COLO668 (cell line): ENCODE measurements around the gene TH.
A peak's percentile ranks its signal among the peaks of the same experiment; 100 is the strongest.

Experiments used
- DNase-seq: peaks from one replicate; lab custom pipeline; 2025; ENCODE audit not compliant: unreplicated experiment; lab: John Stamatoyannopoulos, UW

TH gene

GRCh38 chr11:2208691-2209369, 37.2 kb upstream of the TH start:
- DNase-seq: peak; percentile 40

- no peak for DNase-seq
These were observed 36.4 kb upstream of the TH start for GRCh38 chr11:2207773-2208621.

- no peak for DNase-seq
These were observed 35.6 kb upstream of the TH start for GRCh38 chr11:2207212-2207611.

GRCh38 chr11:2205981-2206690, 34.5 kb upstream of the TH start:
- DNase-seq: no peak

GRCh38 chr11:2205214-2205720, 33.7 kb upstream of the TH start:
- DNase-seq: no peak

DNA sequence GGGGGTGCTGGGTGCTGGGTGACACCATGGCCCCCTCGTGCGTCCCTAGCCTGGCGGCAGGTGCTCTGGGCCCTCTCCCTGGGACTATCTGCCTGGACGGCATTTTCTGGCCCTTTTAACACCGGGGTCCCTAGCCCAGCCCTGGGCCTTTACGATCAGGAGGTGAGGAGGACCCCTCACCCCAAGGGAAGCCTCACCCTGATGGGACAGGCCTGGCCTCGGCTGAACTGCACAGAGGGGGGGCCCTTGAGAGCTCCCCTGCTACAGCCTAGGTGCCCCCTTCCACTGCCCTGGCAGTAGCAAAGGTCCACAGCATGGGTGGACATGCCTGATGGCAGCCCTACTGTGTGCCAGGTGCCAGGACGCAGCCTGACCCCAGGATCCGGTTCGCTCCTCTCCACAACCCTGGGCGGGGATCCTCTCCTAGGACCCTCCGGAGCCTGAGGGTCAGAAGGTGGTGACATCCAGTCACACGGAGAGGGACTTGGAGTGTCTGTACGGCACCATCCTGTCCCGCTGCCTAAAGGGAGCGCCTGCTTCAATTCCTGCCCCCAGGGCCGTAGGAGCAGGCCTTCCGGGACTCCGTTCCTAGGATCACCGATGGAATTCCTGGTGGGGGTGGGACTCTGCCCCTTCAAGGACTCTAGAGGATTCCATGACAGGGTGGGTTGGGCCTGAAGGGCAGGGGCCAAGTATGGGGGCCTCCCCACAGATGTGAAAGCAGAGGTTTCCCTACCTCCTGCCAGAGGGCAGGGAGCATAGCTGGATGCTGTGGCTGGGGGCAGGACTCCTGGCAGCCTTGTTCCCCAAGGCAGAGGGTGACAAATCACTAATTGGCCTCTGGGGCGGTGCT, 33.0 kb upstream of the TH start:
- DNase-seq: no peak

DNA sequence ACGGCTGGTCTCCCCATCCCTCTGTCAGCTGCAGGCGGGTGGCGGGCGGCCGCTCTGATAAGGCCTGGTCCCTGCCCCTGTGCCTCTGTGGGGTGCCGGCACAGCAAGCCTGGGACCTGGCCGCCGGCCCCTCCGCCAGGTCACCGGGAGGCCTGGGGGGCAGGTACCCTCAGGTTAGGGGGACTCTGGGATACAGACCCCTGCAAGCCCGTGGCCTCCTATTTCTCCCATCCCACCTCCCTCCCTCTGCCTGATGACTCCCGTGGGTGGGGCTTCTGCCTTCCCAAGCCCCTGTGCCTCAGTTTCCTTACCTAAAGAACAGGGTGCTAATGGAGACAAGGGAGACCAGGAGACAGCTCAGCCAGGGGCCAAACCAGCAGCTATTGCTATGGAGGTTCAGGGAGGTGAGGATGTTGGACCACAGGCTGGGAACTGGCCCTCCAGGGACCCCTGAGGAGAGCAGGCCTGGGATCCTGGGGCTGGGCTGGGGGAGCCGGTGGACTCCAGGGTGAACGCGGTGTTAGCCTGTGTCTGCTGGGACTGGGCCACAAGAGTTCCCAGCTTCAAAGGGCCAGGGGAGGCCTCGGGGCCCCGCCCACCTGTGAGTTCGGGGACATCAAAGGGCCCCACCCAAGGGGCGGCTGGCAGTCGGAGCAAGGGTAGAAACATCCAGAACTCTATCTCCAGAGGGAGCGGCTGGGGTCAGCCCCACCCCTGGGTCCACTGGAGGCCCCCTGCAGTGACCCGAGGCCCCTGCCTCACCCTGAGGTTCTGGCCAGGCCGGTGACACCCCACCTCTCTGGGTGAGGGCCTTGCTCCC, 32.0 kb upstream of the TH start:
- no peak for DNase-seq

- no peak for DNase-seq
These were observed 31.4 kb upstream of the TH start for GRCh38 chr11:2202900-2203439.

DNA sequence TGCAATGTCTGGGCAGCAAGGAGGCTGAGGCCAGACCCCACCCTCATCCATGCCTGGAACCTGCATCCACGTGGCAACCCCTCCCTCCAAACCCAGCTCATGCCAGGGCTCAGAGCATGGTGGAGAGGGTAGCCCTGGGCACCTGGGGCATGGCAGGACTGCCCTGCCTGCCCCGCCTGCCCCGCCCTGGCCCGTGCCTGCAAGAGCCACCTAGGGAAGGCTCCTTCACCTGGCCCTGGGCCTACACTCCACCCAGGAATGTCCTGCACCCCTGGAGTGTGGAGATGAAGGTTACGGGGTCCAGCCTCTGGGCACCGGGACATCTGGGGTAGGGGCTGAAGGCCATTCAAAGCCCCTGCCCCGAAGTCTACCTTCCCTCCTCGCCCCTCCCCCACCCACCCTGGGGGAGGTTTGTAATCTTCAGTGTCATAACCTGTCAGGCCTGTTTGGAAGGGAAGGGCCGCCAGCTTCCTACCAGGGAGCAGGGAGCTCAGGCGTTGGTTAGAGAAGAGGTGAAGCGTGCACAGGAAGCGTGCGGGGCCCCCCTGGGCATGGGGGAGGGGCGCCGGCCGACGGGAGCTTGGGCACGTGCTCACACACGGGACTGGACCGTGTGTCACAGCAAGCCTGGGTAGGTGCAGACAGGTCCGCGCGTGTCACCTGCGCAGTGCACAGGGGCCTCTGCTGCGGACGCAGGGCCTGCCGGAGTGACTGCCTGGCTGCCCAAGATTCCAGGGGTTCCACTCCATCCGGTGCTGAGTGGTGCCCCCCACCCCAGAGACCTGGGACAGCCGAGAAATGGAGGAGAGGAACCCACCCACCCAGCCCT, 30.7 kb upstream of the TH start:
- DNase-seq: peak; percentile 36

DNA sequence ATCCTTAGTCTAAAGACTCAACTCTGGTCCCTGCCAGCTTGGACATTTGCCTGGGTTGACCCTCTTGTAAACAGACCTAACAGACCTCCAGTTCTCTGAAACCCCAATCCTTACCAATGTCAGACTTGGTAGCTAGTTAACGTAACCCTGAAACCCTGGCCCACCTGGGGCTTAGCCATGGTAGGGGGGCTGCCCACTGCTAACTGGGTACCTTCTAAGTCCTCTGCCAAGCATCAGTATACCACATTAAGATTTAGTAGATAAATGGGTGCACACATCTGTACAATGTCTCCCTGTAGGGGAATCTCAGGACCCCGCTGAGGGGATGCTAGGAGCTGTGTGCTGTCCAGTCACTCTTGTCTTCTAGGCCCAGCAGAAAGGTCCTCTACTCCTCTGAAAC, 29.9 kb upstream of the TH start:
- DNase-seq: no peak

DNA sequence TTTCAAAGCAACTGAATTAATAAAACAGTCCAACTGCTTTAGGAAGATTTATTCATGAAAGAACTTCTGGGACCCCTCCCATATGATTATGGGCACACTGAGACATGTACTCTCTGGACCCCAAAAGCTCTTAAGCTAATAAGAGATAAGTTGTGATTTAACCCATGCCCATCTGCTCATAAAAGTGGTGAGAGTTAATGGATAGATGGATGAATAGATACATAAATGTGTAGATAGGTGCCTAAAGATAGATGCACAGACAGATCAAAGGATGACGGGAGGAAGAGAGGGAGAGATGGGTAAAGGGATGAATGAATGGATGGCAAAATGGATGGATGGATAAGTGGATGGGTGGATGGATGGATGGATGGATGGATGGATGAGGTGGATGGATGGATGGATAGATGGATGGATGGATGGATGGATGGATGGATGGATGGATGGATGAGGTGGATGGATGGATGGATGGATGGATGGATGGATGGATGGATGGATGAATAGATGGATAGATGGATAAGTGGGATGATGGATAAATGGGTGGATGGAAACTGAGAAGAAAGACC, 29.4 kb upstream of the TH start:
- DNase-seq: no peak

GRCh38 chr11:2200536-2200935, 28.9 kb upstream of the TH start:
- DNase-seq: no peak

- no peak for DNase-seq
These were observed 28.1 kb upstream of the TH start for GRCh38 chr11:2199466-2200341.

DNA sequence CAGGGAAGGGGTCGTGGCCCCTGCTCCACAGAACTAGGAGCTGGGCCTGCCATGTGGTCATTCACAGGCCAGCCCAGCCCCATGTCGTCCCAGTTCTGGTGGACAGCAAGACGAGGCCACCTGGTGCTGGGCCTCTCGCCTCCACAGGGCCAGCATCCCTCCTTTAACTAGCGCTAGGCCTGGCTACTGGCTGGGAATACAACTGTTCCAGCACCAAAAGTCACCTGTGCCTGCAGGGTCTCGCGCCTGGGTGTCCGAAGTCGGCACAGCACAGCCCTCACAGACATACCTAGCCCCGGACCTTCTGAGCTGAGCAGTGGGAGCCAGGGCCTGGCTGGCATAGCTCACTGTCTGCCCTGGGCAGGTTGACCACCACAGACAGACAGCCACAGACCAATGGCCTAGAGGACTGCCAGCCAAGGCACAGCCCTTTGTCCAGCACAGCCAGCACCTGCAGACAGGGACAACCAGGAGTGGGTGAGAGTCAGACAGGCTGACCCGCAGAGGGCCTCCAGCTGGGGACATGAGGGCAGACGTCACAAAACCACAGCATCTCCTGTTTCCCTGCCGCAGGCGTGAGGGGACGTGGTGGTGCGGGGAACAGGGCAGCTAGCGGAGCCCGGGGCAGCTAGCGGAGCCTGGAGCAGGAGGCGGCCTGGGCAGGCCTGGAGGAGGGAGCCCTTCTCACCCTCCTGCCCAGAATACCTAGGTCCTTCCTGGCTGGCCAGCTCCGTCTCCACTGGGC, 27.2 kb upstream of the TH start:
- DNase-seq: no peak

DNA sequence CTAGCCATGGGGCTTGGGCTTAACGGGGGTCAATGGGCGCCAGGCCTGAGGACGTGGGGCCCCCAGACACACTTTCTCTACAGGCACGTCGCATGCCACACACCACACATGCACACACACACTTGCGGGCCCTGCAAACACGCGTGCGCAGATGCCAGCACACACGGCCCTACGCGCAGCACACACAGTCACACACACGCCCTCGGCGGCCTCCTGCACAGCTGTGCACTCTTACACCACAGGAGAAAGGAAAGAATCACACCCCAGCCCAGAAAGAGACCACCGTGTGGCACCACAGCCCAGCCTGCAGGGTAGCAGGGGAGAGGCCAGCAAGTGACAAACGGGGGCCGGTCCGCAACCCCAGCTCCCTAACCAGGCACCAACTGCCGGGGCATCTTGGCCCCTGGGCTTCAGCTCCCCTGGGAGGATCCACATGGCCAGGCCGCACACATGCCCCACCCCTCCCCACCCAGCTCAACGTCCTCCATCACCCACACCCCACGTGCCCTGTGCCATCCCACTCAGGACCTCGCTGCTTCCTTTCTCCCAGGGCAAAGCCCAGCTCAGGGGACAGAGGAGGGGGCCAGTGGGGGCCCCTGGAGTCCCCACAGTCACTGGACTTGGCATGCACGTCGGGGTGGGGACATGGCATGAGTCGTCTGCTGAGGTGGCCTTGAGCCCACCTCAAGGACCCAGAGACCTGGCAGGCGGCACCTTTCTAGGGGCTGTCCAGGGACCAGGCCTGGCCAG, 26.3 kb upstream of the TH start:
- no peak for DNase-seq
